GM19193 (cell line): ENCODE measurements around the gene FUZ.

ENCODE experiments used
- POLR2A ChIP-seq: IDR thresholded peaks from 4 replicates; pipeline ENCODE4 v1.6.1; 2011; ENCODE audit not compliant: insufficient read depth, insufficient read length; ENCODE audit errors: extremely low read depth

The FUZ gene

GRCh38 chr19:49767381-49767780 is 45.7 kb downstream of the FUZ start:
- TF ChIP-seq POLR2A: no peak

DNA sequence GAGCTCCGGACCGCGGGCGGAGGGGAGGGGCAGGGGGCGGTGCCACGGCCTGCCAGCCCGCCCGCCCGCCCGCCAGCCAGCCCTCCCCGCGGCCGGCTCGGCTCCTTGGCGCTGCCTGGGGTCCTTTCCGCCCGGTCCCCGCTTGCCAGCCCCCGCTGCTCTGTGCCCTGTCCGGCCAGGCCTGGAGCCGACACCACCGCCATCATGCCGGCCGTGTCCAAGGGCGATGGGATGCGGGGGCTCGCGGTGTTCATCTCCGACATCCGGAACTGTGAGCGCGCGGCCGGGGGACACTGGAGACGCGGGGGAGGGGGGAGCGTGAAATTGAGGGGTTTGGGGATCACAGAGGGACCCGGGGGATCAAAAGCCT is 46.2 kb downstream of the FUZ start, which contains the start of gene AP2A1:
Gene AP2A1, plus strand, starts transcription at position 72 of the 370 bp plus-strand sequence. Its CDS starts 133 bp downstream, at position 205.
- TF ChIP-seq POLR2A: peak; percentile 63

DNA sequence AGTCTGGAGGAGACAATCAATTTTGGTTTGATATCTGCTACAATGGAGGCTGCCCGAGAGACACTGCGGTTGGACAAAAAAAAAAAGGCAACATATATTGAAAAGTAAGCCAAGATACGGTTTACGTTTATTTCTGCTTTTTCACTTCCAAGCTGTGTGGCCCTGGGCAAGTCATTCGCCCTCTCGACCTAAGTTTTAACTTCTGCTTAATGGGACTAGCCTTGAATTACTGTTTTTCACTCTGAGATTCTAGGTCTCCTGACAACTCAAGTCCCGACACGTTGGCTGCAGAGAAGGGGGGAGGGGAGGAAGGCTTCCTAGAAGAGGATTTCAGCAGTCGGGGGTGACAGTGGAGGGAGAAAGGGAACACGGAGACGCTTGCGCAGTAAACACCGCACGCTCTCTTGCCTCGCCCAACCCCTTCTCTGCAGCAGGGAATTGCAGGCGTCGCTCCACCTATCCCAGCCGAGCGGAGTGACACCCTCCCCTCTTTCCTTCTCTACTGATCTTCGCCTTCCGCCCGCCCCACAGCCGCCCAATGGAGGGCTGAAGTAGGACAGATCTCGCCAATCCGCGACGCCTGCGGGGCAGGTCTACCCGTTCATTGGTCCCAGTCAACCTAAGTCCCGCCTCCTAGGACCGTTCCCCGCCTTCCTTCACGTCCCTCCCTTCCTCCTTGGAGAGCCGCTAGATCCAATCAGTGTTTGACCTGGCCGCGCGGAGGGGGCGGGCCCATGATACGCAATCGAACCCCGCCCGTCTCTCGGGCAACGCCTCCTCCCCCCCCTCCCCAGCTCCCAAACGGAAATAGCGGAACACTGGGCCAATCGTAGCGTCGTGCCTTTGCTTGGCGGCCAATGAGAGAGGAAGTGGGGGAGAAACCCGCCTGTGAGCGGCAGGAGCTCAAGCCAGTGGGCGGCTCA is 46.8 kb downstream of the FUZ start:
- TF ChIP-seq POLR2A: peak; percentile 84

DNA sequence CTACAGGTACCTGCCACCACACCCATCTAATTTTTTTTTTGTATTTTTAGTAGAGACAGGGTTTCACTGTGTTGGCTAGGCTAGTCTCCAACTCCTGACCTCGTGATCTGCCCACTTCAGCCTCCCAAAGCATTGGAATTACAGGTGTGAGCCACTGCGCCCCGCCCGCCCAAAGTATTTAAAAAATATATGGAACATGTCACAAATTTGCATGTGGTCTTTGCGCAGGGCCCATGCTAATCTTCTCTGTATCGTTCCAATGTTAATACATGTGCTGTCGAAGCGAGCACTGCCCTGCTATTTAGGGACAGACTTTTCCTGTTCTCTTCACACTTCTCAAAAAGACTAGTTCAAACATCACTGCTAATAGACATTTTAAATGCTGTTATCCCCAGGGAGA is 48.8 kb downstream of the FUZ start:
- no peak for TF ChIP-seq POLR2A

GRCh38 chr19:49763230-49763629 is 49.9 kb downstream of the FUZ start, which contains the start of gene TSKS:
Gene TSKS, minus strand, starts transcription at chr19:49763306. Its CDS starts 59 bp downstream, at chr19:49763247.
- TF ChIP-seq POLR2A: no peak

GRCh38 chr19:49761625-49762311 is 51.3 kb downstream of the FUZ start:
- TF ChIP-seq POLR2A: no peak

- TF ChIP-seq POLR2A: no peak
Observed at GRCh38 chr19:49761249-49761624, 51.9 kb downstream of the FUZ start.

DNA sequence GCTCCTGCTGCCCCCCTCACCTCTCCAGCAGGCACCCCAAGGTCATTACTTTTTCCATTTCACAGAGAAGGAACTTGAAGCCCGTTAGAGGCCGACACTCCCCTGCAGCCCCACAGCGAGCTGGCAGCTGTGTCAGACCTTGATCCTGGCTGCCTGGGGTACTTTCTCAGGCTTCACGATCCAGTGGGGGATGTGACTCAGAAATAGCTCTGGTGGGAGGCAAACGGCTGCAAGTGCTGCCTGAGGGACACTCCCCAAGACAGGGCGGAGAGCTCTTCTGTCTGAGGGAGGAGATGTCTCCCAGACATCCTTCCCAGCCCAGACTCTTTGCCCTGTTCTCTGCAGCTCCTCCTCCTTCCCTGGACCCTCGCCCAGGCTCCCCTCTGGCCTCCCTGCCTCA is 54.8 kb downstream of the FUZ start:
- no peak for TF ChIP-seq POLR2A
